AG10803 (cell line): ENCODE data around the gene FAM241B.

Experiments
- DNase-seq: peaks from one replicate; pipeline ENCODE4 v3.0.0; 2010; ENCODE audit warnings: low read depth
- H3K4me3 ChIP-seq: 2 replicates; pipeline ENCODE4 v1.5.1; 2011; ENCODE audit warnings: mild to moderate bottlenecking, low read length, control low read depth
- CTCF ChIP-seq: conservative IDR thresholded peaks from 2 replicates; pipeline ENCODE4 v1.5.1; 2011; ENCODE audit warnings: mild to moderate bottlenecking, low read length, control low read depth, inconsistent platforms

The FAM241B gene

GRCh38 chr10:69661414-69662172 lies 31.5 kb downstream of the FAM241B start:
- no peak overlapping the region for H3K4me3 ChIP-seq
- no peak for TF ChIP-seq CTCF
- DNase-seq, result no peak

GRCh38 chr10:69662173-69662877 lies 32.3 kb downstream of the FAM241B start:
- no peak for TF ChIP-seq CTCF
- H3K4me3 ChIP-seq, result no peak overlapping the region
- DNase-seq, result no peak

GRCh38 chr10:69662901-69663300 lies 32.9 kb downstream of the FAM241B start:
- H3K4me3 ChIP-seq, result no peak overlapping the region
- DNase-seq, result no peak
- TF ChIP-seq CTCF, result no peak

GRCh38 chr10:69663369-69663947 lies 33.4 kb downstream of the FAM241B start:
- no peak for TF ChIP-seq CTCF
- no peak overlapping the region for H3K4me3 ChIP-seq
- no peak for DNase-seq

- no peak overlapping the region for H3K4me3 ChIP-seq
- no peak for DNase-seq
- no peak for TF ChIP-seq CTCF
These were observed 35.6 kb downstream of the FAM241B start for GRCh38 chr10:69665474-69666320.

GRCh38 chr10:69666756-69667155 lies 36.7 kb downstream of the FAM241B start:
- TF ChIP-seq CTCF, result no peak
- no peak overlapping the region for H3K4me3 ChIP-seq
- no peak for DNase-seq
